Ureter (tissue), 1 donor: ENCODE results near the gene ALDH7A1. TPM values are rescaled to one million over a fixed set of nuclear protein-coding genes. Genes with fewer than 3 reads are reported as not detected.

ENCODE experiments used
- DNase-seq: peaks from one replicate; pipeline ENCODE4 v3.0.0-alpha.2; 2020; ENCODE audit warnings: low spot score
- total RNA-seq: library from RNA; stranded (reverse); gene quantifications from one replicate; pipeline ENCODE4 v1.2.4, GENCODE V29; 2023
- donor health status: DM: yes; HTN: yes; CAD: no.

The ALDH7A1 gene
- total RNA-seq, 1 donor from 2014 or later = 78.5 TPM

GRCh38 chr5:126509339-126509738 is 85.7 kb downstream of the ALDH7A1 start:
- DNase-seq = no peak

- no peak for DNase-seq
These were observed 86.1 kb downstream of the ALDH7A1 start for GRCh38 chr5:126508962-126509279.

- no peak for DNase-seq
These were observed 86.6 kb downstream of the ALDH7A1 start for GRCh38 chr5:126508251-126508961.

GRCh38 chr5:126506079-126506478 is 88.9 kb downstream of the ALDH7A1 start:
- DNase-seq = no peak

- no peak for DNase-seq
These were observed 91.4 kb downstream of the ALDH7A1 start for GRCh38 chr5:126503602-126504104.

GRCh38 chr5:126501448-126501847 is 93.6 kb downstream of the ALDH7A1 start:
- DNase-seq = no peak

GRCh38 chr5:126499853-126500342 is 95.1 kb downstream of the ALDH7A1 start:
- no peak for DNase-seq

GRCh38 chr5:126499278-126499677 is 95.7 kb downstream of the ALDH7A1 start:
- DNase-seq = no peak

GRCh38 chr5:126497506-126497905 is 97.5 kb downstream of the ALDH7A1 start:
- DNase-seq = no peak

- no peak for DNase-seq
These were observed 100.6 kb downstream of the ALDH7A1 start for GRCh38 chr5:126494393-126494792.

GRCh38 chr5:126492939-126493338 is 102.1 kb downstream of the ALDH7A1 start:
- DNase-seq = no peak

- DNase-seq = no peak
These were observed 104.7 kb downstream of the ALDH7A1 start for GRCh38 chr5:126490167-126490940.

GRCh38 chr5:126488443-126489065 is 106.5 kb downstream of the ALDH7A1 start:
- no peak for DNase-seq

GRCh38 chr5:126487596-126487995 is 107.4 kb downstream of the ALDH7A1 start:
- no peak for DNase-seq

GRCh38 chr5:126486332-126486731 is 108.7 kb downstream of the ALDH7A1 start:
- no peak for DNase-seq

GRCh38 chr5:126484253-126484652 is 110.8 kb downstream of the ALDH7A1 start:
- no peak for DNase-seq

- no peak for DNase-seq
These were observed 111.9 kb downstream of the ALDH7A1 start for GRCh38 chr5:126483156-126483555.

- DNase-seq = no peak
These were observed 112.4 kb downstream of the ALDH7A1 start for GRCh38 chr5:126482591-126482990.

- DNase-seq = no peak
These were observed 113.8 kb downstream of the ALDH7A1 start for GRCh38 chr5:126481243-126481642.
